Hypothalamus (tissue), 51 donors: ENCODE data around the gene CCDC14.
"Not testable (repeated sequence)": the region's sequence is repeated elsewhere in the genome, so short reads cannot be mapped to it uniquely, and the experiment has no call there.

Experiments used
- DNase-seq, 51 donors: peaks; one replicate each; lab custom pipeline; 2025; lab: John Stamatoyannopoulos, UW

Gene CCDC14

GRCh38 chr3:123960781-123961507, at the start of gene CCDC14:
TSS of gene CCDC14 (minus strand) at chr3:123961229. CDS start at chr3:123961173, 56 bp downstream.
- peak; percentile 19 to 92 (median 76) for DNase-seq

GRCh38 chr3:124008321-124008720, 47.3 kb upstream of the CCDC14 start:
- DNase-seq: not testable (repeated sequence)

GRCh38 chr3:124007186-124007585, 46.2 kb upstream of the CCDC14 start:
- DNase-seq: no peak

GRCh38 chr3:124002405-124003079, 41.5 kb upstream of the CCDC14 start:
- DNase-seq: peak in 1 of 51 donors; percentile 1

- DNase-seq: not testable (repeated sequence)
These were observed 40.3 kb upstream of the CCDC14 start for GRCh38 chr3:124001366-124001765.

- DNase-seq: no peak
These were observed 36.5 kb upstream of the CCDC14 start for GRCh38 chr3:123997543-123997942.

GRCh38 chr3:123993818-123994217, 32.8 kb upstream of the CCDC14 start:
- no peak for DNase-seq

- not testable (repeated sequence) for DNase-seq
These were observed 30.9 kb upstream of the CCDC14 start, which contains the start of gene ROPN1 for GRCh38 chr3:123991730-123992588. TSS of gene ROPN1 (minus strand) at chr3:123992124. CDS start at chr3:123980481, 11,643 bp downstream.

- no peak for DNase-seq
These were observed 25.4 kb upstream of the CCDC14 start for GRCh38 chr3:123986427-123986826.

GRCh38 chr3:123984957-123985356, 23.9 kb upstream of the CCDC14 start:
- no peak for DNase-seq

- no peak for DNase-seq
These were observed 23.3 kb upstream of the CCDC14 start for GRCh38 chr3:123984350-123984749.

- not testable (repeated sequence) for DNase-seq
These were observed 20.3 kb upstream of the CCDC14 start for GRCh38 chr3:123981317-123981716.

- no peak for DNase-seq
These were observed 19.5 kb upstream of the CCDC14 start for GRCh38 chr3:123980539-123980938.

GRCh38 chr3:123979525-123980501, 18.8 kb upstream of the CCDC14 start:
- DNase-seq: peak in 44 of 51 donors; percentile 4 to 83 (median 34)

GRCh38 chr3:123976904-123977303, 15.9 kb upstream of the CCDC14 start:
- DNase-seq: not testable (repeated sequence)

- DNase-seq: not testable (repeated sequence)
These were observed 15.3 kb upstream of the CCDC14 start for GRCh38 chr3:123976181-123976898.

- not testable (repeated sequence) for DNase-seq
These were observed 14.0 kb upstream of the CCDC14 start for GRCh38 chr3:123975030-123975429.

GRCh38 chr3:123971406-123971805, 10.4 kb upstream of the CCDC14 start:
- no peak for DNase-seq

GRCh38 chr3:123967260-123967659, 6.2 kb upstream of the CCDC14 start:
- not testable (repeated sequence) for DNase-seq
